RPMI8226 (cell line): ENCODE data around the gene SCGB3A2.
"Not testable (repeated sequence)": the region's sequence is repeated elsewhere in the genome, so short reads cannot be mapped to it uniquely, and the experiment has no call there.

Experiments used
- DNase-seq: peaks from one replicate; pipeline ENCODE4 v3.0.0-alpha.2; 2015

The SCGB3A2 gene

DNA sequence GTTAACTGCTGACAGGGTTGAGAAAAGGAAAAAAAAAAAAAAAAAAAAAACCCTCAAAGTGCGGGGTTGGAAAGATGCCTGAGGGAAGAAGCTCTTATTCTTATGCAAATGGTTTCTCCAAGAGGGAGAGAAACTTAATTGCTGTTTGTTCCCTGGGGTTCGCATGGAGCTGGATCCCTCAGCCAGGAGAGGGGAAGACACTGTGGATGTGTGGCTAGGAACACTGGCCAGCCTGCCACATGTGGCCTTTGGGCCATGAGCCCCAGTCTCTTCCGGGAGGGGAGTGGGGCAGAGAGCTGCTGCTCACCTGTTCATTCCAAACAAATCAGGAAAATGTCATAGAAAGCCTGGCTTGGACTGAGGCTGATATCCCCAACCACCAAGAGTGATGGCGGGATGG lies 9.4 kb upstream of the SCGB3A2 start:
- DNase-seq = no peak

DNA sequence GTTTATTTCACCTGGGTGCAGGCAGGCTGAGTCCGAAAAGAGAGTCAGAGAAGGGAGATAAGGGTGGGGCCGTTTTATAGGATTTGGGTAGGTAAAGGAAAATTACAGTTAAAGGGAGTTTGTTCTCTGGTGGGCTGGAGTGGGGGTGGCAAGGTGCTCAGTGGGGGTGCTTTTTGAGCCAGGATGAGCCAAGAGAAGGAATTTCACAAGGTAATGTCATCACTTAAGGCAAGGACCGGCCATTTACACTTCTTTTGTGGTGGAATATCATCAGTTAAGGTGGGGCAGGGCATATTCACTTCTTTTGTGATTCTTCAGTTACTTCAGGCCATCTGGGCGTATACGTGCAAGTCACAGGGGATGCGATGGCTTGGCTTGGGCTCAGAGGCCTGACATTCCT lies 8.6 kb upstream of the SCGB3A2 start:
- not testable (repeated sequence) for DNase-seq

DNA sequence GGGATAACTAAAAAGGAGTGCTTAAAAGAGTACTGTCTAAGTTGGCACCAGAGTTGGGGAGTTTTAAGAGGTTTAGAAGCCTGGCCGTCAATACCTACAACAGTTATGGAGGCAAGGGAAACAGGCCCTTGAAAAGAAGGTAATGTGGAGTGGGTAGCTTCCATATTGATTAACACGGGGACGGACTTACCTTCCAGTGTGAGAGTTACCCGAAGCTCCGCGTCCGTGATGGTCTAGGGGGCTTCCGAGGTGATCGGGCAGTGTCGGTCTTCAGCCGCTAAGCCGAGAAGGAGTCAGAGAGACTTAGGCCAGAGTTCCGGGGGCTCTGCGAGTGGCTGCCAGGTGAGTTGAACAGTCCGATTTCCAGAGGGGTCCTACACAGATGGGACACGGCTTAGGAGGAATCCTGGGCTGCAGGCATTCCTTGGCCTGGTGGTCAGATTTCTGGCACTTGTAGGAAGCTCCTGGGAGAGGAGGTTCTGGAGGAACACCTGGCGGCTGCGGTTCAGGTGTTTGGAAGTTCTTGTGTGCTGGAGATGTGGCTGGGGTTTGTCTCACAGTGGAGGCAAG lies 6.4 kb upstream of the SCGB3A2 start:
- DNase-seq = not testable (repeated sequence)

DNA sequence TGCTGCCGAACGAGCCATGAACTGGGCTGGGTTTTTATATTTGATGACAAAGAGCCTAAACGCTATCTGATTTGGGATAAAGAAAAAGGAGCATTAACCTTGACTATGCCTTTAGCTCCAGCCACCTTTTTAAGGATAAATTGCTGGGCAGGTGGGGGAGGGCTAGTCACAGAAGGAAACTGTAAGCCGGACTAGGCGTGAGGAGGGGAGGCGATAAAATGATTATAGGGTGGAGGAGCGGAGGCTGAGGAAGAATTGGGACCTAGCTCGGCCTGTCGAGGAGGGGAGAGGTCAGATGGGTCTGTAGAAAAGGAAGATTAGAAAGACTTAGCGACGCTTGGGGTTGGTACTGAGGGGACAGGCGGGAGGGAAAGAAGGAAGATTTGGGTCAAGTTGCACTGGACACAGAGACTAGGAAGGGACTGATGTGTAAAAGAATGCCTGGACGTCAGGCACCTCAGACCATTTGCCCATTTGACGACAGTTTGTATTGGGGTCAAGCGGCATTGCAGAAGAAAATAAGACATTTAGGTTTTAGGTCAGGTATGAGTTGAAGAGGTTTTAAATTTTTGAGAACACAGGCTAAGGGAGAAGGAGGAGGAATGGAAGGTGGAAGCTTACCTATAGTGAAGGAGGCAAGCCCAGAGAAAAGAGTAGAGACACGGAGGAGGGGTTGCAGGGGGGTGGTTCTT lies 5.6 kb upstream of the SCGB3A2 start:
- DNase-seq = not testable (repeated sequence)

DNA sequence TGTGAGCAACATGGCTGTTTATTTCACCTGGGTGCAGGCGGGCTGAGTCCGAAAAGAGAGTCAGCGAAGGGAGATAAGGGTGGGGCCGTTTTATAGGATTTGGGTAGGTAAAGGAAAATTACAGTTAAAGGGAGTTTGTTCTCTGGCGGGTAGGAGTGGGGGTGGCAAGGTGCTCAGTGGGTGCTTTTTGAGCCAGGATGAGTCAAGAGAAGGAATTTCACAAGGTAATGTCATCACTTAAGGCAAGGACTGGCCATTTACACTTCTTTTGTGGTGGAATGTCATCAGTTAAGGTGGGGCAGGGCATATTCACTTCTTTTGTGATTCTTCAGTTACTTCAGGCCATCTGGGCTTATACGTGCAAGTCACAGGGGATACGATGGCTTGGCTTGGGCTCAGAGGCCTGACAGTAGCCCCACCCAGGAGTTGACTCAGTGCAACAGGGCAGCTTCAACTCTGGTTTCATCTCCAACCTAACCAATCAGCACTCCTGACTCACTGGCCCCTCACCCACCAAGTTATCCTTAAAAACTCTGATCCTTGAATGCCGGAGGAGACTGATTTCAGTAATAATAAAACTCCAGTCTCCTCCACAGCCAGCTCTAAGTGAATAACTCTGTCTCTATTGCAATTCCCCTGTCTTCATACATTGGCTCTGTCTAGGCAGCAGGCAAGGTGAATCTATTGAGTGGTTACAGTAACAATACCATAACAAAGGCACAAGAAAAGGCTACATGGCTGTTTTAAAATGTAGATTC lies 4.2 kb upstream of the SCGB3A2 start:
- not testable (repeated sequence) for DNase-seq

DNA sequence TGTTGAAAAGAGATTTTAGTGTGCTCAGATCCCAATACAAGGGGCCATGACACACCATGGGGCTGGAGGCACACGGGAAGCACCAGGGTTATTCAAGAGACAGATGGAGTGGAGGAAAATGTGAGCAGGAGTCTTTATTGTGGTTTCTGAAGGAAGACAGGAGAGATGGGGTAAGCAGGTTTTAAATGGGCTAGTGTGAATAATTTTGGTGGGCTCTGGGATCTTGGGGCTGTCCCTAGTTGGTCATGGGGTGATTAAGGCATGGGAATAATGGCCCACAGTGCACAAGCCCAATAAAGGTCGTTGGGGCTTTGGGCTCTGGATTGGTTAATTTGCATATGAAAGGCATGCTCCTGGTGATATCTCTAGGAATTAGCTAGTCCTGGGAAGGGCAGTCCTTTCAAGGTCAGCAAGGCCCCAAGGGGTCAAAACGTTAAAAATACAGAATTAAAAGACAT lies 3.6 kb upstream of the SCGB3A2 start:
- DNase-seq = no peak

DNA sequence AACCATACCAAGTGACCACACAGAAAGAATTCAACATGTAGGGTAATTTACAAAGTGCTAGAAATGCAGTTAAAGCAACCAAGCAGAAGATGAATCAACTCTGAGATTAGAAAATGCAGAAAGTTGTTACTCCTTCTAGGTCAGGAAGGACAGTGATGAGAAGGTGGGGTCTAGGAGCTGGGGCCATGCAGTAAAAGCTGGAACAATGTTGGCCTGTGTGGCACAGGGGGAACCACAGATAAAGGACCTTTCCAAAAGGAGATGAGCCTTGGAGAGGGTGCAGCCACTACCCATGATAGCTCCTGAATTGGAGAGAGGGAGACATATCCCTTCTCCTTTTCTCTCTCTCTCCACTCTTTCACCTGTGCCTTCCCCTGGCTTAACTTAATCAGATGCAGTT lies 2.4 kb upstream of the SCGB3A2 start:
- no peak for DNase-seq

DNA sequence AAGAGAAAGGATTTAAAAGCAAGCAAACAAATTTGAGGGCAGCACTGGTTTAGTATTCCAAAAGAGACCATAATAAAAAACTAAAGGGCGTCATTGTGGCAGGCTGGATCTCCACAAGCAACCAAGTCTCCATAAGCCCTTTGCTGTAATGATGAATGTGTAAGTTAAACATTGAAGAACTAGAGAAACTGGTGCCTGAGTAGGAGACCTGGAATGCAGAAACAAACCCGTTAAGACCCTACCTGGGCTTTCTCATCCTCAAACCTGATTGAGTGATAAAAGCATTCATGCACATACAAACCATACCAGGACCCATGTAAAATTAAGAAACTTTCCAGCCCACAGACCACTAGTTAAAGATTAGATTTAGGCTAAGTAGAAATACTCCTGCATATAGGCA lies 1.9 kb upstream of the SCGB3A2 start:
- no peak for DNase-seq

DNA sequence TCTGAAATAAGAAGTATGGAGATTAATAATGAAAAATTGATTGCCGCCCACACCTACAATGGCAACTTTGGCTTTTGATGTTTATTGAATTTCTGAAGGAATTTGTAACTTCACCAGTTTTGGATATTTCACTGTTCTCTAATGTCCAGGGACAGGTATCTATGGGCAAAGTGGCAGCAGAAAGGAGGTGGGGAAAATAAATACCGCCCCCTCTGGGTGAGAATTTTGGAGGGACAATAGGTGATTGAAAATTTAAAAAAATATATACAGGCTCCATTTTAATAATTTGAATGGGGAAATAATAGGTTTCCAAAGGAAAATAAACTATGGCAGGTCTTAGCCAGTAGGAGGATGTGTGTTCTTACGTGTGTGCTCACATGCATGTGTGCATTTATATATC lies 1.3 kb downstream of the SCGB3A2 start:
- no peak for DNase-seq

DNA sequence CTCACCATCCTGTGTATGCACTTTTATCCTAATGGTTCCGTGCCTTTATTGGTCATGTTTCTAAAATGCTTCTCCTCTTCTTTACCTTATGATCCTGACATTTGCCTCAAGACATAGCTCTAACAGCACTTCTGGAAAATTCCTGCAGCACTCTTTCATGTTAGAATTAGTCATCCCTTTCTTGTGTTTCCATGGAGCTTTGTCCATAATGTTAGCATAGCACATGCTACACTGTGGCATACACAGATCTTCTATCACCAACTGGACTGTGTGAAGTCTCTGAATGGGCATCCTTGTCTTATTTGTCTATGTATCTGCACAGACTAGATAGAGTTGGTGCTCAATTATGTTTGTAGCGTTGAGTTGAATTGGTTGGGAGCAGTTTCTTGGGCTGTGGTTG lies 2.0 kb downstream of the SCGB3A2 start:
- no peak for DNase-seq

DNA sequence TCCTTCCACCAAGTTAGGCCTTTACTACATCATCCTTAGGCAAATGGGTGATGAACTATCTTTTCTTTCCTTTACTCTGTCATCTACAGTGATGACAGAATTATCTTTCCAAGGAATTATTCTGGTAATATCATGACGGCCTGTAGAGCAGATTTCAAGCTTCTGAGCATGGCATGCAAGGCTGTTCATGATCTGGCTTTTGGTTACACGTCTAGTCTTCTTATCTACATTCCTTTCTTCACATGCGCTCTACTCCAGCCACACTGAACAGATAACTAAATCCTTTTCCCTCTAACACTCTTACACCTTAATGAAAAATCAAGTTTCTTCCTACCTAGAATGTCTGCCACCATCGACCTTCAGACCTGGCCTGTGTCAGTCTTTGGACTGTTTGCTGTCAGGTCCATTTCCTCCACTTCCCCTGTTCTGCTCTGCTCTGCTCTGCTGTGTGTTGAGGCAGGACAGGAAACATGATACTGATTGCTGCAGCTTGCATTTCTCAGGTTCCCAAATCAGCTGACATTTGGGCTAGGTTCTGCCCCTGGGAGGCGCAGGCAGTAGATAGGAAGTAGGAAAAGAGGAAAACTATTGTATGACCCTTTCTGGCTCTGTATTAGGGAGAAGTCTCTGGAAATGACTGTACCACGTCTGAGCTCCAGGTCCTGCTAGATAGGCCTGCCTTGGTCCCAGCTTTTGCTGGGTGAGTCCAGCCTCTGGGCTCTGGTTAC lies 4.2 kb downstream of the SCGB3A2 start:
- DNase-seq = no peak

DNA sequence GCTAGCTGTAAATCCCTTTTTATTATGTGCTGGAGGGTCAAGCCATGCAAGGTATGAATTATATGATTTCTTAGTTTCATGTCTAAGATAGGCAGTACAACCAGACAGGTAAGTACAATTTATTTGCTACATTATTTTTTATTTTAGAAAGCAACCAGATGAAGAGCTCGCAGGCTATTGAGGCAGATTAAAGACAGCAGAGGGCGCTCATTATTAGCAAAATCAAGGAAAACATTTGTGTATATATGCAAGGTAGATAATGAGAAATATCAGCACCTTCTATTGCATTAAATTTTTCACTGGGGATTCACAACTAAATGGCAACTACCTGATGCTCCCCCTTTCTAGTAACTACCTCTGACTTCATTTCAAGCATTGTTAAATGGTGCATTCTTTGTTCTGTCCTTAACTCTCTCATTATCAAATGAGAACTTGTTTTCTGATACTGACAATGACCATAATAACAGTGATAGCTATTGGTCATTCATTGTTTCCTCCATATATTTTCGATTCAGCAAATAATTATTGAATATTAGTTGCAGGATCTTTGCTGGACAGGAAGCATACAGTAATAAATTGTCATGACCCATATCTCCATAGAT lies 8.6 kb downstream of the SCGB3A2 start:
- DNase-seq = peak; percentile 7

DNA sequence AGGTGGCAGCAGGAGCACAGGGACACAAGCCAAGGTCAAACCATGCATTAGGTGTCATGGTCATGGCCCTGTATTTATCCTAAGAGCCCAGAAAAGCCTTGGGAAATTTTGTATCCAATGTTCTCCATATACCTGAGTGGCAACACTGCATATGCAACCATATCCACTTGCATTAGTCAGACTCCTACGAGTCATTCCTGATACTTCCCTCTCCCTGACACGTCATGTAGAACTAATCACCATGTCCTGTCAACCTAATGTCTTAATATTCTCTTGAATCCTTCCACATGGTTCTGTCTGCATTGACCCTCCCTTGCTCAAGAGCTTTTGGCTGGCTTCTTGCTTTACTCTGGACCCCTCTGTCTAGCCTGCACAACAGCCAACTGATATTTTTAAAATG lies 9.4 kb downstream of the SCGB3A2 start:
- no peak for DNase-seq

DNA sequence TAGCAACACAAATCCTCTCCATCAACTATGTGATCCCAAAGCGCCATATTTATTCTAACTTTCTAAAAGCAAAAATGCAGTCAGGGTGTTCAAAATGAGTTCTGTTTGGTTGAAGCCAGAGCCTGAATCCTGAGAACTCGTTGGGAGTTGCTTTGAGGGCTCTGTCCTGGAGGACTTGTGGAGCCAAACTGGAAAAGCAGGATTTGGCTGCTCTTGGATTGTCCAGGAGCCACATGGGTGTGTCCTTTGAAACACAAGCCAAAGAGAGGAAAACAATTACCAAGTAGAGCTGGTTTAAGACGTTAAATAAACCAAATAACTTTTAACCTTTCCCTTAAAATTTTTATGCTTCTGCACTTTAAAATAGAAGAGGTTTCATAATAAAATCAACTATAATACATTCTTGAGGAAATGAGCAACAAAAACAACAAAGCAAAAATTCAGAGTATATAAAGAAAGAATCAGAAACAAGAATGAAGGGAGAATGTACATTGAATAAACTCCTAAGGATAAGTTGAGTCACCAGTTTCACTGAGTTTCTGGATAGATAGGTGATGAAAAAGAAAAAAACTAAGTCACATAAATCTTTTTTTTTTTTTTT lies 14.3 kb downstream of the SCGB3A2 start:
- no peak for DNase-seq

DNA sequence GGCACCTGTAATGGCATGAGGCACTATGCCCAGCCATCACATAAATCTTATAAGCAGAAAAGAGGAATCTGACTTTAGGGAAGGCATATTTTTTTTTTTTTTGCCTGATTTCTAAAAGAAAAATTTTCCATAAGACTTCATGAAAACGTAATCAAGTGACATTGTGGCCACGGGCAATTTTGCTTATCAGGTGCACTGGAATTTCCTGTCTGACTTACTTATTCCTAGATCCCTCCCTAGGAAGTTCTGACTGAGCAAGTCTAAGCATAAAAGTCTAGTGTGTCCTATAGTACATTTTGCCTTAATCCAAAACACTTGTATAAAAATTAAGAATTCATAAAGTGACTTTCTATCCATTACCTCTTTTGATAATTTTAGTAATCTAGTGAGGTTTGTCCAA lies 15.3 kb downstream of the SCGB3A2 start:
- no peak for DNase-seq

DNA sequence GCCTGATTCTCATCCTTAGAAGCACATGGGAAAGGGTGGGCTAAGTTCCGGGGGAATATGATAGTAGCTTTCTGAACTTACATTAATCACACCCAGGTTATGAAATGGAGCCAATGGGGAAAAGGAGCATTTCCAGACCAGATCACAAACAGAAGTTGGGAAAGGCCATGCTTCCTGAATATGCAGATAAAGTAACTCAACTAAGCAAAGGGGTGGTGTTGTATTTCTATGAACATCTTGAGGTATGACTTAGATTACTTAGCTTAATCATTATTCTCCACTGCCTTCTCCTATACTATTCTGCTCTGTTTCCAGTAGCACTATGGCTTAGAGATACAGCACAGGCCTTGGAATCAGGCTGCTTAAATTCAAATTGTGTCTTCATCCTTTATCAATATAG lies 17.4 kb downstream of the SCGB3A2 start:
- DNase-seq = no peak

DNA sequence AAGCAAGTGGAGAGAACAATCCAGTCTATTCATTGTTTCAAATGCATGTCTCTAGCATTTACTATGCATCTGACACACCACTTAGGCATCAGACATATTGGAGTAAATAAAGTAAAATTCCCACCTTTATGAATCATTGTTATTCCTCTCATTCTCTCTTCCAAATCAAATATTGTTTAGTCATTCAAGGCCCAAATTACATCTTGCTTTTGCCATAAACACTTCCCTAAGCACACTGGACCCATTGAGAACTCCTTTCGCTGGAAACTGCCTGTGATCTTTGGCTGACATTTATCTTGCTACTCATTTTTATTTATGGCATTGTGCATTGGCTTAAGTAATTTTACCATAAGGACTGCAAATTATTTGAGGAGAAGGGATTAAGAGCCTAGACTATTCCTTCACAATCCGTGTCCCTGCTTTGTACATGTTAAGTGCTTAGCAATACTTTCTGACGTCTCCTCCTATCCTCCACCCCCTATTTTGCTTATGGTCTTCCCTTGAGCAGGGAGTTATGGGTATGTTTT lies 20.4 kb downstream of the SCGB3A2 start:
- DNase-seq = no peak

DNA sequence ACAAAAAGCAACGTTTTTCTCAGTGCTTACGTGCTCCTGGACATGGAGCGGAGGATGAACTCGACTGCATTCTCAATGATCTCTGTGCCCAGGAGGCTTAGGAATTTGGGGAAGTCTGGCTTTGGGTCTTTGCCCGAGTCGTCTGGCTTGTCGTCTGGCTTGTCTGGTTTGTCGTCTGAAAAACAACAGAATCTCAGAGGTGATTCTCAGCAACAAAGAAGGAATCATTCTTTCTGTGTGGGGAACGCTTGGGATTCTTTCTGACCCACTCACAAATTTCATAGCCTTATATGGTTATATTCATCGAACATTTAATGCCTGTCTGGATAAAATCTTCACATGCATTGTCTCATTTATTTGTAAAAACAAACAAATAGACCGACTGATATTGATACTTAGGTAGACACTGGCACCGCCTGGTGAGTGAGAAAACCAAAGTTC lies 23.1 kb downstream of the SCGB3A2 start:
- DNase-seq = no peak

DNA sequence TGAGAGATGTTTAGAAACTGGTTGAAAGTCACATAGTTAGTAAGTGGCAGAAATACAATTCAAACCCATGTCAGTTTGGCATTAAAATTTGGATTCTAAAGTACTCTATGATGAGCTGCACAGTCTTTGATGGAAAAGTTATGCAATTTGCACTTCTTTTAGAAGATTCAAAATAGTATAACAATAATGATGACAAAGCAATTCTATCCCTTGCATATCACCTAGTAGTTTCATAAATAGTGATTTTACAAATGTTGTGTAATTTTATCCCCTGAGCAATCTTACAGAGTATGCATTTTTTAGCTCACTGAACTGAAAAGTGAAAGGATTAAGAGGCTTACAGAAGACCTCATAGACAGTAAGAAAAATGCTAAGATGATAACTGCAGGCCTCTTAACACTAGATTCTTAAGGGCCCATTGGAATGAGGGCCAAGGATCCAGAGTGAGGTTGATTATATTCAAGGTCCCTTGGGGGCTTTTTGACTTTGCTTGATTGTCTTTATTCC lies 24.2 kb downstream of the SCGB3A2 start:
- no peak for DNase-seq

DNA sequence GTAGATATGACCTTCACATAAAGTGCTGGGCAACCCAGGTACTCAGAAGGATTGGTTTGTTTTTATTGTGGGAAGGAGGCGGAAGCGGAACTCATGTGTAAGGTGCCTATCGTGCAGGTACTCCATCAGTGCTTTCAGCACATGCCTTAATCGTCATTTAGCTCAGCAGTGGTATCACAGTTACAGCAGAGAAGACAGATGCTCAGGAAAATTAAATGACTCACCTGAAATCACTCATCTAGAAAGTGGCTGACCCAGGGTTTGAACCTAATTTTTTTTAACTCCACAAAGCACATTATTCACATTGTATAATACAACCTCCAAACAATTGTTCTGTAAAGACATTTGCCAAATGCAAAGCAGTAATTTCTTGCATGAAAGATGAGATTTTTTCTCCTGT lies 25.6 kb downstream of the SCGB3A2 start:
- no peak for DNase-seq

DNA sequence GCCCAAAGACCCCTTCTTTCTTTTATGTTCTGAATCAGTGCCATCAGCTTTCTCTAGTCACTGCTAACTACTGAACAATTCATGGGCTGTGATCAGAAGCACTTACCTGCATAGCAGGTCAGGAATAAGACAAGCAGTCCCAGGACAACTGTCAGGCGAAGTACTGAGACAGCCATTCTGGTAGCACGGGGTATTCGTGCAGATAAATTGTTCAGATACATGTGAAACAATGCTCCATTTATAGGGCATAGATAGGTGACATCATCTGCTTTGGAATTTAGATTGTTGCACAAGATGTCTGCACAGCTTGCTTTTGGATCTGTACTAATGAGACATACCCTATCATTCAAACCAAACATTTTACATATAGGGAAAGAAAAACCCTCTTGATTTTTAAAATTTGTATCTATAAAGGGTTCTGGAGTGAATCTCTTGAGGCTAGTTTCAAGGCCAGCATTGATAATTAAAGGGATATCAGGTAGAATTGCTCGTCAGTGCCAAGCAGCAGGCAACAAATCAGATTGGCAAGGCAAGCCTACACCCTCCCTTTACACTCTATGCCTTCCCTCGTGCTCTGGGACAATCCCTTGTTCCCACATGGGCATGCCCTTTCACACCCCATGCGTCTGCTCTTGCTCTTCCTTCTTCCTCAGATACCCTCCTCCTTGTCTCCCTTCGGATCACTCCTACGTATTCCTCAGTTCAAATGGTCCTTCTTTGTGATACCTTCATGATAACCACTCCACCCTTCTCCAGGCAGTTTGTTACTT lies 28.0 kb downstream of the SCGB3A2 start, which contains the start of gene C5orf46:
Gene C5orf46, minus strand, starts transcription at position 213 of the 770 bp plus-strand sequence. Its CDS starts 37 bp downstream, at position 176.
- no peak for DNase-seq
